ENCODE data around the gene ZNF141.
"Not testable (repeated sequence)": the region's sequence is repeated elsewhere in the genome, so short reads cannot be mapped to it uniquely, and the experiment has no call there.

DNA sequence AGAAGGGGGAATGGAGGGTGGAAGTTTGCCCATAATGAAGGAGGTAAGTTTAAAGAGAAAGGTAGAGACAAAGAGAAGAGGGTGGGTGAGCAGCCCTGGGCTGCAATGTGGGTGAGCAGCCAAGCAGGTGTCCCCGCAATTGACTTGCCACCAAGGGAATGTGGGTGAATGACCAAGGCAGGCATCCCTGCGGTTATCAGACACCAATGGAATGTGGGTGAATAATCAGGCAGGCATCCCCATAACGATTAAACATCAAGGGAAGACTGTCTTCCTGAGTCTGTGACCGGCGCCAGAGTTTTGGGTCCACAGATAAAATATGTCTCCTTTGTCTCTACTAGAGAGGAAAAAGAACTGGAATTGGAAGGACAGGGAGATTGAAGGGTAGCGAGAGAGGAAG is 70.7 kb downstream of the ZNF141 start:
- TF ChIP-seq, protein P1, sequence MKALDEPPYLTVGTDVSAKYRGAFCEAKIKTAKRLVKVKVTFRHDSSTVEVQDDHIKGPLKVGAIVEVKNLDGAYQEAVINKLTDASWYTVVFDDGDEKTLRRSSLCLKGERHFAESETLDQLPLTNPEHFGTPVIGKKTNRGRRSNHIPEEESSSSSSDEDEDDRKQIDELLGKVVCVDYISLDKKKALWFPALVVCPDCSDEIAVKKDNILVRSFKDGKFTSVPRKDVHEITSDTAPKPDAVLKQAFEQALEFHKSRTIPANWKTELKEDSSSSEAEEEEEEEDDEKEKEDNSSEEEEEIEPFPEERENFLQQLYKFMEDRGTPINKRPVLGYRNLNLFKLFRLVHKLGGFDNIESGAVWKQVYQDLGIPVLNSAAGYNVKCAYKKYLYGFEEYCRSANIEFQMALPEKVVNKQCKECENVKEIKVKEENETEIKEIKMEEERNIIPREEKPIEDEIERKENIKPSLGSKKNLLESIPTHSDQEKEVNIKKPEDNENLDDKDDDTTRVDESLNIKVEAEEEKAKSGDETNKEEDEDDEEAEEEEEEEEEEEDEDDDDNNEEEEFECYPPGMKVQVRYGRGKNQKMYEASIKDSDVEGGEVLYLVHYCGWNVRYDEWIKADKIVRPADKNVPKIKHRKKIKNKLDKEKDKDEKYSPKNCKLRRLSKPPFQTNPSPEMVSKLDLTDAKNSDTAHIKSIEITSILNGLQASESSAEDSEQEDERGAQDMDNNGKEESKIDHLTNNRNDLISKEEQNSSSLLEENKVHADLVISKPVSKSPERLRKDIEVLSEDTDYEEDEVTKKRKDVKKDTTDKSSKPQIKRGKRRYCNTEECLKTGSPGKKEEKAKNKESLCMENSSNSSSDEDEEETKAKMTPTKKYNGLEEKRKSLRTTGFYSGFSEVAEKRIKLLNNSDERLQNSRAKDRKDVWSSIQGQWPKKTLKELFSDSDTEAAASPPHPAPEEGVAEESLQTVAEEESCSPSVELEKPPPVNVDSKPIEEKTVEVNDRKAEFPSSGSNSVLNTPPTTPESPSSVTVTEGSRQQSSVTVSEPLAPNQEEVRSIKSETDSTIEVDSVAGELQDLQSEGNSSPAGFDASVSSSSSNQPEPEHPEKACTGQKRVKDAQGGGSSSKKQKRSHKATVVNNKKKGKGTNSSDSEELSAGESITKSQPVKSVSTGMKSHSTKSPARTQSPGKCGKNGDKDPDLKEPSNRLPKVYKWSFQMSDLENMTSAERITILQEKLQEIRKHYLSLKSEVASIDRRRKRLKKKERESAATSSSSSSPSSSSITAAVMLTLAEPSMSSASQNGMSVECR (CRISPR knock-in tag; IDR thresholded peaks at IDR 0.05; ENCODE audit: borderline replicate concordance): not testable (repeated sequence)
- not testable (repeated sequence) for TF ChIP-seq GABPB1 (CRISPR knock-in tag; IDR thresholded peaks at IDR 0.05); JAZF1 (CRISPR knock-in tag; IDR thresholded peaks at IDR 0.05); NR3C1 (CRISPR knock-in tag; conservative IDR thresholded peaks at IDR 0.05; ENCODE audit: low read depth); JUN (CRISPR knock-in tag; IDR thresholded peaks at IDR 0.05); CREM (CRISPR knock-in tag; IDR thresholded peaks at IDR 0.05); NFE2L1 (CRISPR knock-in tag; IDR thresholded peaks at IDR 0.05); ESRRA (CRISPR knock-in tag; IDR thresholded peaks at IDR 0.05; ENCODE audit: borderline replicate concordance); SMAD3 (CRISPR knock-in tag; IDR thresholded peaks at IDR 0.05; ENCODE audit: borderline replicate concordance); ZNF121 (CRISPR knock-in tag; IDR thresholded peaks at IDR 0.05)
- TF ChIP-seq, protein P2, sequence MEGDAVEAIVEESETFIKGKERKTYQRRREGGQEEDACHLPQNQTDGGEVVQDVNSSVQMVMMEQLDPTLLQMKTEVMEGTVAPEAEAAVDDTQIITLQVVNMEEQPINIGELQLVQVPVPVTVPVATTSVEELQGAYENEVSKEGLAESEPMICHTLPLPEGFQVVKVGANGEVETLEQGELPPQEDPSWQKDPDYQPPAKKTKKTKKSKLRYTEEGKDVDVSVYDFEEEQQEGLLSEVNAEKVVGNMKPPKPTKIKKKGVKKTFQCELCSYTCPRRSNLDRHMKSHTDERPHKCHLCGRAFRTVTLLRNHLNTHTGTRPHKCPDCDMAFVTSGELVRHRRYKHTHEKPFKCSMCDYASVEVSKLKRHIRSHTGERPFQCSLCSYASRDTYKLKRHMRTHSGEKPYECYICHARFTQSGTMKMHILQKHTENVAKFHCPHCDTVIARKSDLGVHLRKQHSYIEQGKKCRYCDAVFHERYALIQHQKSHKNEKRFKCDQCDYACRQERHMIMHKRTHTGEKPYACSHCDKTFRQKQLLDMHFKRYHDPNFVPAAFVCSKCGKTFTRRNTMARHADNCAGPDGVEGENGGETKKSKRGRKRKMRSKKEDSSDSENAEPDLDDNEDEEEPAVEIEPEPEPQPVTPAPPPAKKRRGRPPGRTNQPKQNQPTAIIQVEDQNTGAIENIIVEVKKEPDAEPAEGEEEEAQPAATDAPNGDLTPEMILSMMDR (IDR thresholded peaks at IDR 0.05): not testable (repeated sequence)
- TF ChIP-seq, protein P3, sequence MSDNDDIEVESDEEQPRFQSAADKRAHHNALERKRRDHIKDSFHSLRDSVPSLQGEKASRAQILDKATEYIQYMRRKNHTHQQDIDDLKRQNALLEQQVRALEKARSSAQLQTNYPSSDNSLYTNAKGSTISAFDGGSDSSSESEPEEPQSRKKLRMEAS (CRISPR knock-in tag; IDR thresholded peaks at IDR 0.05): not testable (repeated sequence)
- TF ChIP-seq, protein P4, sequence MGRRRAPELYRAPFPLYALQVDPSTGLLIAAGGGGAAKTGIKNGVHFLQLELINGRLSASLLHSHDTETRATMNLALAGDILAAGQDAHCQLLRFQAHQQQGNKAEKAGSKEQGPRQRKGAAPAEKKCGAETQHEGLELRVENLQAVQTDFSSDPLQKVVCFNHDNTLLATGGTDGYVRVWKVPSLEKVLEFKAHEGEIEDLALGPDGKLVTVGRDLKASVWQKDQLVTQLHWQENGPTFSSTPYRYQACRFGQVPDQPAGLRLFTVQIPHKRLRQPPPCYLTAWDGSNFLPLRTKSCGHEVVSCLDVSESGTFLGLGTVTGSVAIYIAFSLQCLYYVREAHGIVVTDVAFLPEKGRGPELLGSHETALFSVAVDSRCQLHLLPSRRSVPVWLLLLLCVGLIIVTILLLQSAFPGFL (CRISPR knock-in tag; IDR thresholded peaks at IDR 0.05; ENCODE audit: borderline replicate concordance): not testable (repeated sequence)
- TF ChIP-seq, protein P5, sequence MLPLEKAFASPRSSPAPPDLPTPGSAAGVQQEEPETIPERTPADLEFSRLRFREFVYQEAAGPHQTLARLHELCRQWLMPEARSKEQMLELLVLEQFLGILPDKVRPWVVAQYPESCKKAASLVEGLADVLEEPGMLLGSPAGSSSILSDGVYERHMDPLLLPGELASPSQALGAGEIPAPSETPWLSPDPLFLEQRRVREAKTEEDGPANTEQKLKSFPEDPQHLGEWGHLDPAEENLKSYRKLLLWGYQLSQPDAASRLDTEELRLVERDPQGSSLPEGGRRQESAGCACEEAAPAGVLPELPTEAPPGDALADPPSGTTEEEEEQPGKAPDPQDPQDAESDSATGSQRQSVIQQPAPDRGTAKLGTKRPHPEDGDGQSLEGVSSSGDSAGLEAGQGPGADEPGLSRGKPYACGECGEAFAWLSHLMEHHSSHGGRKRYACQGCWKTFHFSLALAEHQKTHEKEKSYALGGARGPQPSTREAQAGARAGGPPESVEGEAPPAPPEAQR (CRISPR knock-in tag; IDR thresholded peaks at IDR 0.05): not testable (repeated sequence)
